ENCODE data around the gene THTPA.

Gene THTPA

DNA sequence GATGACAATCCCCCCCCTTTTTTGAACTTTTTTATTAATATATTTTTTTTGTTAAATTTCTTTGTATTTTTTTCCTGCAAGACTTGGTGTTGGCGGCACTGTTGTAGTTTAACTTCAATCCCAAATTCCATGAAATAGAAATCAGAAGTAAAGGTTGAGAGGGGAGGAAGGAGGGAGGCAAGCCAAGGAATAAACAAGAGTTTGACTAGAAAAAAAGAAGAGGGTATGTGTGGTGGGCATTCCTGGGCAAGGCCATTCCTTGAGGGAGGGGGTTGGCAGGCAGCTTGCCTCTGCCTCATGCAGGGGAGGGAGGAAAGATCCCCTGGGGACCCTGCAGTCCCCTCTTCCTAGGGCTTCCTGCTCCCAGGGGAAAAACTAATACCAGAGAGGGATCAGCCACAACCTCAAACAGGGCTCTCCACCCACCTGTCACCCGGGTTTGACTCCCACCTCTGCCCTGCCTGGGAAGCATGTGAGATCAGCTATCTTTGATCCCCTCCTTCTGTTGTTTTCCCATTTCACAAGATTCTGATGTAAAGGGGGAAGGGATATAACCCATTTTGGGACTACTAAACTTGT lies 12.0 kb downstream of the THTPA start:
- no peak overlapping the region for H4K8ac ChIP-seq (ENCODE audit: low read depth, low read length)
- peak overlapping the region; percentile 40 for H2BK120ac ChIP-seq (ENCODE audit: low read depth, low read length)
- no peak overlapping the region for H2AFZ ChIP-seq (ENCODE audit: low read length)
- peak overlapping the region; percentile 58 for H2BK5ac ChIP-seq (ENCODE audit: low read length)
- peak overlapping the region; percentile 45 for H3K9ac ChIP-seq (ENCODE audit: low read depth, low read length, poor library complexity)
- H3K9me3 ChIP-seq (replicated peaks in 1 of 2; ENCODE audit: control insufficient read depth in 2 of 2, insufficient read depth in 1 of 2, low read depth in 1 of 2, low read length in 2 of 2), result no peaks in the 10 kb centered on the region
- no peak for DNase-seq (ENCODE audit: low spot score)
- H3K27ac ChIP-seq (replicated peaks; ENCODE audit: low read length), result peak overlapping the region; percentile 86
- peaks cover 0 to 69% (median 0%) of the 10 kb centered on the region in 3 experiments for H3K27me3 ChIP-seq (ENCODE audit: control insufficient read depth in 3 of 3, insufficient read depth in 3 of 3, low read depth in 1 of 3, low read length in 3 of 3)
- no CpG with 5 or more reads among the region's 2 CpGs for WGBS, 2 donors (ENCODE audit: extremely low coverage in 2 of 2, insufficient read length in 2 of 2, insufficient replicate concordance in 1 of 2)
- H3K36me3 ChIP-seq (replicated peaks in 1 of 2; ENCODE audit: control insufficient read depth in 2 of 2, insufficient read depth in 2 of 2, low read length in 2 of 2), result peaks cover 0 to 15% of the 10 kb centered on the region in 2 donors
- H3K4me2 ChIP-seq (ENCODE audit: insufficient read depth, low read length, poor library complexity, severe bottlenecking), result no peak overlapping the region
- no peak overlapping the region for H3K23ac ChIP-seq (ENCODE audit: low read depth, low read length, poor library complexity)
- H3K14ac ChIP-seq (ENCODE audit: low read length), result no peak overlapping the region
- H3K4me1 ChIP-seq (ENCODE audit: control insufficient read depth in 2 of 2, insufficient read depth in 1 of 2, low read depth in 1 of 2, low read length in 2 of 2), result peaks cover 10 to 14% of the 10 kb centered on the region in 2 donors
- no peak overlapping the region for H3K18ac ChIP-seq (ENCODE audit: low read length)
- no peak overlapping the region for H3K4me3 ChIP-seq (ENCODE audit: low read length in 2 of 2)
- H4K91ac ChIP-seq (ENCODE audit: low read depth, low read length, poor library complexity), result peak overlapping the region; percentile 62
- H2BK12ac ChIP-seq (ENCODE audit: low read length), result no peak overlapping the region
- no peaks in the 10 kb centered on the region for H3K79me1 ChIP-seq (ENCODE audit: low read depth, low read length)
- H2BK15ac ChIP-seq (ENCODE audit: low read length), result no peak overlapping the region
- H2AK5ac ChIP-seq (ENCODE audit: low read depth, low read length), result peak overlapping the region; percentile 84
- H3K4ac ChIP-seq (ENCODE audit: low read length), result no peak overlapping the region

- no CpG with 5 or more reads among the region's 6 CpGs for WGBS, 2 donors (ENCODE audit: extremely low coverage in 2 of 2, insufficient read length in 2 of 2, insufficient replicate concordance in 1 of 2)
- no peak overlapping the region for H2BK12ac ChIP-seq (ENCODE audit: low read length)
Observed at GRCh38 chr14:23568600-23569331, 12.7 kb downstream of the THTPA start.

DNA sequence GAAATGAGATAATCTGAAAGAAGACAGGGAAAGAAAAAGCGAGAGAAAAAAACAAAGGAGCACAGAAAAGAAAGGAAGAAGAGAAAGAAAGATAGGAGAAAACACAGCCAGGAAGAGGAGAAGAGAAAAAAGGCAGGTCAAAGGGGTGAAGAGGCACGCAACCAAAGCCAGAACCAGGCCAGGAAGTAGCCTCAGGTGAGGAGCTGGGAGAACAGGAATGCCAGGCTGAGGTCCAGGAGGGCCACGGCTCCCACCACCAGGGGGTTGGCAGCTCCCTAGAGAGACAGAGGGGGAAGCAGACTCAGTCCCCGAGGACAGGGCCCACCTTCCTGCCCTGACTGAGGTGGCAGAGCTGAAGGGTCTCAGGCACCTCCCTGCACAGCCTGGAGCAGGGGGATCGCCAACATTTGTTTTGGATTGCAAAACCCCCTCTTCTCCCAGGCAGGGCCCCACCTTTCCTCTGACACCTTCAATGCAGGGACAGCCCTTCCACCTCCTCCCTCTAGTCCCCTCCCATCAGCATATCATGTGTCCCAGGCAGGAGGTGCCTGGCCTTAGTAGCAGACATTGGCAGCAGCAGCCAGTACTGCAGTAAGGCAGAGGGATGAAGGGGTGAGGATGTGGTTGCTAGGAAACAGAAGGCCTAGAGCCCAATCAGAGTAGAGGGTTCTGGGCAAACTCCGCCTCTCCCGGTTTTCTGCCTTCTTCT lies 13.5 kb downstream of the THTPA start:
- Histone ChIP-seq H2BK12ac (ENCODE audit: low read length) (no peak overlapping the region), H3K4me3 (ENCODE audit: low read length in 2 of 2) (no peak overlapping the region), H2BK5ac (ENCODE audit: low read length) (no peak overlapping the region), H3K9ac (ENCODE audit: low read depth, low read length, poor library complexity) (peak overlapping the region; percentile 0), H4K8ac (ENCODE audit: low read depth, low read length) (no peak overlapping the region), H3K4me1 (ENCODE audit: control insufficient read depth in 2 of 2, insufficient read depth in 1 of 2, low read depth in 1 of 2, low read length in 2 of 2) (peaks cover 14 to 15% of the 10 kb centered on the region in 2 donors), H3K4ac (ENCODE audit: low read length) (no peak overlapping the region), H3K9me3 (replicated peaks in 1 of 2; ENCODE audit: control insufficient read depth in 2 of 2, insufficient read depth in 1 of 2, low read depth in 1 of 2, low read length in 2 of 2) (no peaks in the 10 kb centered on the region), H3K79me1 (ENCODE audit: low read depth, low read length) (no peaks in the 10 kb centered on the region), H3K23ac (ENCODE audit: low read depth, low read length, poor library complexity) (no peak overlapping the region), H4K91ac (ENCODE audit: low read depth, low read length, poor library complexity) (no peak overlapping the region), H3K27ac (replicated peaks; ENCODE audit: low read length) (peak overlapping the region; percentile 30), H2BK120ac (ENCODE audit: low read depth, low read length) (no peak overlapping the region), H3K36me3 (replicated peaks in 1 of 2; ENCODE audit: control insufficient read depth in 2 of 2, insufficient read depth in 2 of 2, low read length in 2 of 2) (peaks cover 0 to 11% of the 10 kb centered on the region in 2 donors), H3K18ac (ENCODE audit: low read length) (peak overlapping the region; percentile 28), H2AK5ac (ENCODE audit: low read depth, low read length) (no peak overlapping the region), H2BK15ac (ENCODE audit: low read length) (no peak overlapping the region), H3K27me3 (ENCODE audit: control insufficient read depth in 3 of 3, insufficient read depth in 3 of 3, low read depth in 1 of 3, low read length in 3 of 3) (peaks cover 0 to 79% (median 0%) of the 10 kb centered on the region in 3 experiments), H2AFZ (ENCODE audit: low read length) (no peak overlapping the region), H3K4me2 (ENCODE audit: insufficient read depth, low read length, poor library complexity, severe bottlenecking) (no peak overlapping the region), H3K14ac (ENCODE audit: low read length) (no peak overlapping the region)
- DNase-seq (ENCODE audit: low spot score), result no peak
- no CpG with 5 or more reads among the region's 7 CpGs for WGBS, 2 donors (ENCODE audit: extremely low coverage in 2 of 2, insufficient read length in 2 of 2, insufficient replicate concordance in 1 of 2)

More at GRCh38 chr14:23568600-23569331, 12.7 kb downstream of the THTPA start:
- H2AFZ ChIP-seq (ENCODE audit: low read length), result peak overlapping the region; percentile 25
- peaks cover 13 to 14% of the 10 kb centered on the region in 2 donors for H3K4me1 ChIP-seq (ENCODE audit: control insufficient read depth in 2 of 2, insufficient read depth in 1 of 2, low read depth in 1 of 2, low read length in 2 of 2)
- no peak overlapping the region for H3K14ac ChIP-seq (ENCODE audit: low read length)
- no peak overlapping the region for H4K91ac ChIP-seq (ENCODE audit: low read depth, low read length, poor library complexity)
- H3K4me2 ChIP-seq (ENCODE audit: insufficient read depth, low read length, poor library complexity, severe bottlenecking), result no peak overlapping the region
- no peak overlapping the region for H2BK15ac ChIP-seq (ENCODE audit: low read length)
- H2AK5ac ChIP-seq (ENCODE audit: low read depth, low read length), result no peak overlapping the region
- H2BK5ac ChIP-seq (ENCODE audit: low read length), result no peak overlapping the region
- DNase-seq (ENCODE audit: low spot score), result no peak
- no peak overlapping the region for H3K9ac ChIP-seq (ENCODE audit: low read depth, low read length, poor library complexity)
- H3K36me3 ChIP-seq (replicated peaks in 1 of 2; ENCODE audit: control insufficient read depth in 2 of 2, insufficient read depth in 2 of 2, low read length in 2 of 2), result peaks cover 0 to 14% of the 10 kb centered on the region in 2 donors
- peak overlapping the region; percentile 48 for H3K18ac ChIP-seq (ENCODE audit: low read length)
- H3K79me1 ChIP-seq (ENCODE audit: low read depth, low read length), result no peaks in the 10 kb centered on the region
- H3K27ac ChIP-seq (replicated peaks; ENCODE audit: low read length), result no peak overlapping the region
- peaks cover 0 to 74% (median 0%) of the 10 kb centered on the region in 3 experiments for H3K27me3 ChIP-seq (ENCODE audit: control insufficient read depth in 3 of 3, insufficient read depth in 3 of 3, low read depth in 1 of 3, low read length in 3 of 3)
- no peaks in the 10 kb centered on the region for H3K9me3 ChIP-seq (replicated peaks in 1 of 2; ENCODE audit: control insufficient read depth in 2 of 2, insufficient read depth in 1 of 2, low read depth in 1 of 2, low read length in 2 of 2)
- no peak overlapping the region for H3K4ac ChIP-seq (ENCODE audit: low read length)
- H2BK120ac ChIP-seq (ENCODE audit: low read depth, low read length), result no peak overlapping the region
- H3K4me3 ChIP-seq (ENCODE audit: low read length in 2 of 2), result no peak overlapping the region
- H3K23ac ChIP-seq (ENCODE audit: low read depth, low read length, poor library complexity), result no peak overlapping the region
- no peak overlapping the region for H4K8ac ChIP-seq (ENCODE audit: low read depth, low read length)
